Measurements from ENCODE around the gene BORCS6.
"Not testable (repeated sequence)": the region's sequence is repeated elsewhere in the genome, so short reads cannot be mapped to it uniquely, and the experiment has no call there.

BORCS6 gene

DNA sequence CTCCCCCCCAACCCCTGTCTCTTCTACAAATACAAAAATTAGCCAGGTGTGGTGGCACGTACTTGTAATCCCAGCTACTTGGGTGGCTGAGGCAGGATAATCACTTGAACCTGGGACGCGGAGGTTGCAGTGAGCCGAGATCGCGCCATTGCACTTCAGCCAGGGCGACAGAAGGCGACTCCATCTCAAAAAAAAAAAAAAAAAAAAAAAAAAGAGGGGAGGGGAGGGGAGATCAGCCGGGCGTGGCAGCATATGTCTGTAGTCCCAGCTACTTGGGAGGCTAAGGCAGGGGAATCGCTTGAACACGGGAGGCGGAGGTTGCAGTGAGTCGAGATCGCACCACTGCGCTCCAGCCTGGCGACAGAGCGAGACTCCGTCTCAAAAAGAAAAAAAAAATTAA, 19.8 kb downstream of the BORCS6 start:
- not testable (repeated sequence) for DNase-seq

DNA sequence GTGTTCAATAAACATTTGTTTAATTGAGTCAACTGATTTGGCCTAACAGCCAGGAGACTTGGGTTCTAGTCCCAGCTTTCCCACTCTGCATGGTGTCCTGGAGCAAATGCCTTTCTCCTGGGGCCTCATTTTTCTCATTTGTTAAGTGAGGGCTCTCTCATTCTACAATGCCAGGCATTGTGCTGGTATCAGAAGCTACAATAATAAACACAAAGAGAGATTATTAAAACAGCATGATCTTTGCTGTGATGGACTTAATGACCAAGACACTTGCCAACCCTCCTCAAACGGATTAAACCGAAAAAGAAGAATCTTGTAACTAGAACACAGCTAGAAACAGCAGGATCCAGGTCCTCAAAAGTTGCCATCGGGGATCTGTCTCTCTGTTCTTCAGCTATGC, 22.5 kb downstream of the BORCS6 start:
- no peak for DNase-seq

DNA sequence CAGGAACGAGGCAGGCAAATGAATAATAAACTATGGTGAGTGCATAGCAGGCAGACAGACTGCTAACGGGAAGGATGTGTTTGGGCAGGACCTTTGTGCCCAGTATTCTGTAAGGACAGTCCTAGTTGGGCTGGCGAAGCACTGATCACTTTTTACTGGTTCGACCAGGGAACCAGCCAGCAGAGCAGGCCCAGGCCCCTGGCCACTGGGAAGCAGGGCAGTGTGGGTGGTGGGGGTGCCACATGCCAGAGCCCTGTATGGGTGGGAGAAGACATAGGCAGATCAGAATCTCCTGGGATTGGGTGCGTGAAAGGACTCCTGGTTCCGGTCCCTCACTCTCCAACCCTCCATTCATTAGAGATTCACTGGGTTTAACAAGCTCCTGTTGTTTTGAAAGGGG, 23.2 kb downstream of the BORCS6 start:
- DNase-seq = no peak

DNA sequence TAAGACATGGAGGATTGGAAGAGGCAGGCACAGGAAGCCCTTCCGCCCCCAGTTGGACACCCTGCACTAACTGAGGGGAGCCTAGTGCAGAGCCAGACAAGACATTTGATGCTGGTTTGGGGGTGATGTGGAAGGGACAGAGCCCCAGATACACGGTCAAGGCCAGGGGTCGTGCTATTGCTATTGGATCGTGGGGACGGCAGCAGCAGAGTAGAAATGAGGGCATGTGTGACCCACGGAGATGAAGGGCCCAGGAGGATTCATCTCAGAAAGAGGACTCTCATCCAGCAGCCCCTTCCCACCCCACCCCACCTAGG, 25.2 kb downstream of the BORCS6 start:
- DNase-seq = no peak

DNA sequence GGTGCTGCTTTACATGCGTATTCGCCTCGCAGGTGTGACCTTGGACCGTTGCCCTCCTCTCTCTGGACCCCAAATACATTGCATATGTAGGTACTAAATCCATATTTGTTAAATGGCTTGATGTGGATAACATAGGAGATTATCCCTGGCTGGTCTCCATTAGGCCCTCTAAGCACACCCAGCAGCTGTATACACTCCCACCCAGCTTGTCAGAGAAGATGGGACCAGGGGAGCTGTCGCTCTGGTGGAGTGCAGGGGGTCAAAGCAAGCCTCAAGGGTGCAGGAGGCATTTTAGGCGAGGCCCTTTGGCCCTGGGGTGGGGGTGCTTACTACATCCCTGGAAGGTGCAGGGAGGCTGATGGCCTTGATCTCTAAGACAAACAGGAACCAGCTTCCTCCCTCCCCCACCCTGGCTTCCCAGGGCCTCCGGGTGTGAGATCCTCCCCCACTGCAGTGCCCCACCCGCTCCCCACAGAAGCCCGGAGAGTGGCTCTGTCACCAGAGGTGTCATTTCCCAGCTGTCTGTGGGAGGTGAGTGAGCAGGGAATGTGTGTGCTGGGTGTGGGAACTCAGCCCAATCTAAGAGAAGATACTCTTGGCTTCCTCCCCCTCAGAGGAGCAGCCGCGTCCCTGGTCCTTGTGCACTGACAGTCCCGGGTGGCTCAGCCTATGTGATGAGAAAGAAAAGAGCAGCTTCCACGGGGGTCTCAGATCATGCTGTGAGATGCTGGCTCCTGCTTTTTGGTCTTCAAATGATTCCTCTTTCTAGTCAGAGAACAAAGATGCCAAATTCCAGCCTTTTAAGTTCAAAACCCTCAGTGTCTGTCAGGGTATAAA, 25.8 kb downstream of the BORCS6 start:
- peak; percentile 40 for DNase-seq

DNA sequence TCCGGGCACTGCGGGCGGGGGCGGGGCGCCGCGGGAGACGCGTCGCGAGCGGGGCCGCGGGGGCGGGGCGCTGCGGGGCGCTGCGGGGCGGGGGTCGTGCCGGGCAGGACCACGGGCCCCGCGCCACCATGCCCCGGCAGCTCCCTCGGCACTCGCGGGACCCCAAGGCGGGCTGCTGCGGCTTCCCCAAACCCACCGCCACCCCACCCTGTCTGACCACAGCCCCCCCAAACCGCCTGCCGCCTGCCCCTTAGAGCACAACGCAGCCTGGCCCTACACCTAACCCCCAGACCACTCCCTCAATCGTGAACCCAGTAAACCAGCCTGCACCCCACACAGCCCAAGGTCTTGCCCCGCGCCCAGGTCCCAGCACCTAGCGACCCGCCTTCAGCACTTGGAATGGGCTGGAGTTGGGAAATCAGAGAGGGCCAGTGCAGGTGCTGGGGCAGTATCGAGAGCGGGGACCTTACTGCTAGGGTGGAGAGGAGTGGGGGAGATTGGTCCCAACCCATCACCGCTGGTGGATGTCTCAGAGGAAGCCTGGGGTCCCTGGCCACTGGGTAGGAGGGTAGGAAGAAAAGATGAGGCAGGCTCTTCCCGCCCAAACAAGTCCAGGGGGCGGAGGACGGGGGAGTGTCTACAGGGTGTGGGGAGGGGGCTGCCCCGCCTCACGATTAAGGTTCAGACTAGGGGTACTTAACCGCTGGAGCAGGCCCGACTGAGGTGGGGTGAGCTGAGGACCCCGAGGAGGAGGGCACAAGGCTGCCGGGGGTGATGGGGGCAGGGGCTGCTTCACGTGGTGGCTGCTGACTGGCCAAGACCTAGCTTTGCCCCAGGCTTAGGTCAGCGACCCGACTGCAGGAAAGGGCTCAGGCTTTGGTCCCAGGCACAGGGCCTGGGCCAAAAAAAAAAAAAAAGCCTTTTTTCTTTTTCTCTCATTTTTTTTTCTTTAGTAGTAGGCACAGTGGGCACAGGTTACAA, 26.7 kb downstream of the BORCS6 start:
- DNase-seq = no peak

DNA sequence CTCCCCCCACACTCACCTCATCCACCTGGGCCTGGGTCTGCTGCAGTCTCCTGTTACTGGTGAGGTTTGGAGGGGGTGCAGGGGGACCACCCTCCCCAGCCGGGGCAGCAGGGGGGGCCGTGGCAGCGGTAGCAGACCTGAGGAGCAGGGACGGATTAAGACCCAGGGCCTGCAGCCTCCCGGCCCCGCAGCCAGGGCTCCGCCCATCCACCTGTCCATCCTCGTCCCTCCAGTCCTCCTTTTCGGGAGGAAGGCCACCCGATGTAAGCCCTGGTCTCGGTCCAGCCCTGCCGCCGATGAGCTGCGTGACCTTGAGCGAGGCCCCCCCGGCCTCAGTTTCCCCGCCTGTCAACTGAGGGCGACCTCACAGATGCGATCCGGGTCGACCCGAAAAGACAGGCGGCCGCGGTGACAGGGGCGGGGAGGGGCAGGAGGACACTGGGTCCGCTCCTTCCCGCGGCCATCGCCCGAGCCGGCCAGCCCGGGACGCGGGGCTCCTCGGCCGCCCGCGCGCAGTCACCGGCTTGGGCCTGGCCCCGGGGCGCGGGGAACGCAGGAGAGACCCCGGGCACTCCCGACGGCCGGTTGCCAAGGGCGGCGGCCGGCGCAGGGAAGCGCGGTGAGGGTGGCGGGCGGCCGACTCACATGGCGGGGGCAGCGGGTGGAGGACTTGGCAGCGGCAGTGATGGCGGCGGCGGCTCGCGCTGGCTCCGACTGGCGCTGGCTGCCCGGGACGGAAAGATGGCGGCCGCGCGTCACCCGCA, 27.6 kb downstream of the BORCS6 start, which contains the start of gene VAMP2:
TSS of gene VAMP2 (minus strand) at position 716 of the 764 bp plus-strand sequence. CDS start at position 647, 69 bp downstream.
- DNase-seq = peak; percentile 30

DNA sequence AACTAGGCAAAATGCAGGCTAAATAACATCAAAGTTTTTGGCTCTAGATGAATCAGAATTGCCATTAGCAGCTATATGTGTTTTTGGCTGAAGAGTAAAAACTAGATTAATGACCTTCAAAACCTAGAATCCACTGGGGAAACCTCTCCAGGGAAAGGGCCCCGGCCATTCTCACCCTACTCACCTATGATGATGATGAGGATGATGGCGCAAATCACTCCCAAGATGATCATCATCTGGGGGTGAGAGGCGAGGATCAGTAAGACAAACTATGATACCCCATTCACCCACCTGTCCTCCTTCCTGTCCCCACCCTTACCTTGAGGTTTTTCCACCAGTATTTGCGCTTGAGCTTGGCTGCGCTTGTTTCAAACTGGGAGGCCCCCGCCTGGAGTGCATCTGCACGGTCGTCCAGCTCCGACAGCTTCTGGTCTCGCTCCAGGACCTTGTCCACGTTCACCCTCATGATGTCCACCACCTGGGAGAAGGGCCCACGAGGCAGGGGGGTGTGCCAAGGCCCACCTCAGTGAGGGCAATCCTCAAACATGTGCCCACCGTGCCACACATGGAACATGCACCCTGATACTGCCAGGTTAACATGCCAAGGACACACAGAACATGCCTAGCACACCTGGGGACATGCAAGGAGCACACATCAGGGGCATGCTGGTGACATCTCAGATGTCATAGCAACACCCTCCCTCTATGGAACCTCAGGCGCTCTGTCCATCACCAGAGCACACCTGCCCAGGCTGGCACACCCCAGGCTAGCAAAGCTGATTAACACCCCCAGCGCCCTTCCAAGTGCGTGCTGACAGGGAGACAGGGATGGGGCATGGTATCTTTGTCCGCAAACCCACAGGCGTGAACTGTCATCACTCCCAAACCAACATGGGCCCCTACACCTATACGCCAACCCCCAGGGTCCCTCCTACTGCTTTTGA, 28.4 kb downstream of the BORCS6 start:
- DNase-seq = no peak

DNA sequence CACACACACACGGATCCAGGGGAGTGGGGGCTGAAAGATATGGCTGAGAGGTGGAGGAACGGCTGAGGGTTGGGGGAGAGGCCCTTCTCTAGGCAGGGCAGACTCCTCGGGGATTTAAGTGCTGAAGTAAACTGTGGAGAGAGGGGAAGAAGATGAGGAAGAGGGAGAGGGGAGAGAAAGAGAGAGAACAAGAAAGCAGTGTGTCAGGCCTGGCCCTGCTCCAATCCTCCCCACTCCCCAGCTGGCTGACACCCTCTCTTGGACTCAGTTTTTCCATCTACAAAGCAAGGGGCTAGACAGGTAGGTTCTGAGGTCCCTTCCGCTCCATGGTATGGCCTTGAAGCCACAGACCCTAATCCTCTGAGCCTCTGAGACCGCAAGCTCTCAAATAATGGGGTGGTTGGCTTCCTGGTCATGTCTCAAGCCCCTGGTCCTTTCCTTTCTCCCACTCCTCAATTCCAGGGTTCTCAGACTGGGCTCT, 29.2 kb downstream of the BORCS6 start:
- DNase-seq = no peak

DNA sequence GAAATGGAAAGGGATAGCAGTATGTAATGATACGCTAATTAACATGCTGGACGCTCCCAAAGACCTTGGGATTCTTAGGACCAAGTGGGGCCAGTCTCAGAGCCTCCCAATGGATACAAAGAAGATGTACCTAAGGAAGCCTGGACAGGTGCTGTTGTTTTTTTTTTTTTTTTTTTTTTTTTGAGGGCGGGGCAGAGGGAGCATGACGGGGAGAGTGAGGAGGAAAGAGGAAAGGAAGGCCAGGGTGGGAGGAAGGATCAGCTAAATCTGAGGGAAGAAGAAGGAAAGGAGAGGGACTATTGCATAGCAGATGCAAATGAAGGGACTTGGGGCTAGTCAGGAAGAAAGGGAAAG, 29.8 kb downstream of the BORCS6 start:
- DNase-seq = no peak

DNA sequence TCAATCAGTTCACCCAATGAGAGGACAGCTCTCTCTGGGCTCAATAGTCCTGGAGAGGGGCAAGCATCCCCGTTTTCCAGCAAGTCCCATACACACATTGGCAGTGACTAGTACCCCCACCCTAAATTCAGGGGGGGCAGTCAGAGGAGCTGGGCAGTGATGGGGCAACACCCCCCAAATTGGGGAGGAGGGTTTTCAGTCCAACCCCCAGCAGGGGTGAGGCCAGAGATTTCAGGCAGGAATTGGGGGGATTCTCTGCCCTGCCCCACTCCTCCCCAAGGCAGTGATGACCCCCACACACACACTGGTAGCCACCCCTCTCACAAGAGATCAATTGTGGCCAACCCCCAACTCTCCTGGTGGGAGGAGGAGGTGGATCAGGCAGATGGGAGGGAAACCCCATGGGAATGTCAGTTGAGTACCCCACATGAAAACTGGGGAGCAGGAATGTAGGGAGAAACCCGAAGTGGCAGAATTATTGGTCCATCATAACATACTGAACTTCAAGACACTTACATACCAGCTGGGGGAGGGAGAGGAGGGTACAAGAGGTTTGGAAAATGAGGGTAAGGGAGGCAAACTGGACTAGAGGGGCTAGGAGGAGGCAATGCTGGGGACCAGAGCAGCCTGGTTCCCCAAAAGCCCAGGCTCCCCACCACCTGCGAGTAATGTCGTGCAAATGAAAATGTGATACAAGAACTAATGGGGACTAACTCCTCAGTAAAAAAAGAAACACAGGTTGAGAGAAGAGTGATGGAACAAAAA, 30.3 kb downstream of the BORCS6 start:
- no peak for DNase-seq

DNA sequence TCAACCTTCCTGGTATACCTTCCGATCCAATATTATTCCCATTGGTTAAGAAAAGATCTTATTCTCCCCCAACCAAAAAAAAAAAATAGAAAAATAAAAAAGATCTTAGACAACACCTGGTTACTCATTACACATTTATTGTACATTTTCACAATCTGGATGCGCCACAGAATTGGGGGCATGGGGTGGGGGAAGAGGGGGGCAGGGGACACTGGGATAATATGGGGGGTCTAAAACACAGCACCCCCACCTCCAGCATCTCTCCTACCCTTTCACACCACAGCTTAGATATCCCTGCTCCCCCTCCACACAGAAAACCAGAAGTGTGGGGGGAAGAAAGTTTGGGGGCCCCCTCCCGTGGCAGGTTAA, 31.0 kb downstream of the BORCS6 start:
- DNase-seq = no peak

DNA sequence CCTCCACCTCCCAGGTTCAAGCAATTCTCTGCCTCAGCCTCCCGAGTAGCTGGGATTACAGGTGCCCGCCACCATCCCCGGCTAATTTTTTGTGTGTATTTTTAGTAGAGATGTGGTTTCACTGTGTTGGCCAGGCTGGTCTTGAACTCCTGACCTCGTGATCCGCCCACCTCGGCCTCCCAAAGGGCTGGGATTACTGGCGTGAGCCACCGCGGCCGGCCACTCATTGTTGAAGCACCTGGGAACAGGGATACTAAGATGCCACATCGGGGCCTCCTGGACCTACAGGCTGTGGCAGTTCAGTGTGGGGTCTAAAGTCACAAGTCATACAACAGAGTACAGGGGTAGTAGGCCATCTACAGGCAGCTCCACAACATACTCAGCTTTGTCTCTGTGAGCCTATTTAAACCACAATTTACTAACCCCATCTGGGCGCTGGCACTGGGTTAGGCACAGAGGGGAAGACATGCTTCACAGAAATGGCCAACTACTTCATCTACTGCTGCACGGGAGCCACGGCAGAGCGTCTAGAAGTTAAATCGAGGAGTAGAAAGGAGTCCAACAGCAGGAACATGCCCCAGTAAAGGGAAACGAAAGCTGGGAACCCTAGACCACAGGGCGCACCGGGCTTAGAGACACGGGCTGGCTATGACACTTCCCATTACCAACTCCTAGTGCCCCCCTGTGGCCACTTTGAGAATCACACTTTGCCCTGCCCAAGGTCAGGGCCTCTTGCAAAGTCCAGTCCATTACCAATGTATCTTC, 31.5 kb downstream of the BORCS6 start:
- DNase-seq = peak; percentile 60

DNA sequence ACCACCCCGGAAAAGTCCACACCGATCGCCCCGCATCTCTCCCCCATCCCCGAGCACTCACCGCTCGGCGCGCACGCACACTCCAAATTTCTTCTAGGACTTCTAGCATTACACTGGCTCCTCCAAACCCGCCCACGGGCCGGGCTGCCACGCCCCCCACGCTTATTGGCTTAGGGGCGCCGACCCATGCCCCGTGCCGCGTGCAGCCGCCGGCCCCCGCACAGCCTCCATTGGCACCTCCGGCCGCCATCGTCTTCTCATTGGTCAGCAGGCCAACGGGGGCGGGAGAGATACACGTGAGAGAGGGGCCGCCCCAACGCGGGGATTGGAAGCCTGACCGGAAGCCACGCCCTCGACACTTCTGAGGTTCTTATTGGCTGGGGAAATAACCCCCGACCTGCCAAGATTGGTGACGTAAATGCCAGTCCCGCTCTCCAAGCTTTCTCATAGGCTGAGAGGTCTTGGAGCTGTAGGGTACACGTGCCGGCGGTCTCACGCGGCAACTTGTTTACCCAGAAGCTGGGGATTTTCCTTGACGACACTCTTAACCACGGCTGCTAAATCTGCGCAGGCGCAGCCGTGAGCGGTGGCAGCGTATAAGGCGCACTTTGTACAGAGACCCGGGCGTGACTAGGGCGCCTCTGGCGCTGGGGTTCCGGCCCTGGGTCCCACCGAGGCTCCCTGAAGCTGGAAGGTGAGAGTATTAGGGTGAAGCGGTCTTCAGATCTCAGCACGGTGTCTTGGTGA, 33.6 kb downstream of the BORCS6 start:
- peak; percentile 100 for DNase-seq

DNA sequence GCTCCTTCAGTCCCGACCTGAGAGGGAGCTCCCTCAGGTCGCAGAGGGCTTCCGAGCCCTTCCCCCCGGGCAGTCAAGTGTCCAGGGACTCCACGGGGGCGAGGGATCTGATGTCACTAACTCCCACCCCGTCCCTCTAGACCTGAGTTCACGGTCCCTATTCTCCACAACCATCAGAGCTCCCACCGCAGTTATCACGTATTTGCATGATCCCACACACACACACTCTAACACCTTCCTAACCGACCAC, 34.1 kb downstream of the BORCS6 start:
- no peak for DNase-seq

DNA sequence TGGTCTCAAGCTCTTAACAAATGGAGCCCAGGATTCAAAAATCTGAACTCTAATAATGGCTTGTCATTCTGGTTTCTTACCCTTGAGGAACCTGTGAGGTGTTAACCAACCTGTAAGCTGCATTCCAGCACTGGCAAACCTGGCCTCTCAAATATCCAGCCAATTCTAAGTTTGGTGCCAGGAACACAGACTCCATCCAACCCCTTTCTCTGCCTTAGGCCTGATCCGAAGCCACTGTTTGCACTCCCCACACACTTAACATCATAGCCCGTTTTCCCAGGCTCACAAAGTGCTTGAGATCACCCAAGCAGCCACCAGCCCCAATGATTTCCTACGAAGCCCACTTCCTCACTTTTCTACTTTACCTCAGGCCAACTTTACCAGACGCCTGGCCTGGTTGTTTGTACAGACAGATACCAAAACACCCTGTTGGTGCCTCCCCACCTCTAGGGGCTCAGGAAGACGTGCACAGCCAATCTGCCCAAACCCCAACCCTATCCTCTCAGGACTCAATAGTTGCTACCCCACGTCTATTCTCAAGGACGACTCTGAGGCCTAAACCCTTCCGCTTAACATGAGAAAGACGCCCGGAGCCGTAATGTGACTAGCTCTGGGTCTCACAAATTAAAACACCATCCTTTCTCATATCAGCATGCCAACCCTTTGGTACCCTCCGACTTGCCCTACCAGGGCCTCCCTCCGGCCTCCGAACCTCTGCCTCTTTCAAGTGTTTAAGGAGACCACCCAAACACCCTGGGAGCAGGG, 34.6 kb downstream of the BORCS6 start:
- DNase-seq = no peak

DNA sequence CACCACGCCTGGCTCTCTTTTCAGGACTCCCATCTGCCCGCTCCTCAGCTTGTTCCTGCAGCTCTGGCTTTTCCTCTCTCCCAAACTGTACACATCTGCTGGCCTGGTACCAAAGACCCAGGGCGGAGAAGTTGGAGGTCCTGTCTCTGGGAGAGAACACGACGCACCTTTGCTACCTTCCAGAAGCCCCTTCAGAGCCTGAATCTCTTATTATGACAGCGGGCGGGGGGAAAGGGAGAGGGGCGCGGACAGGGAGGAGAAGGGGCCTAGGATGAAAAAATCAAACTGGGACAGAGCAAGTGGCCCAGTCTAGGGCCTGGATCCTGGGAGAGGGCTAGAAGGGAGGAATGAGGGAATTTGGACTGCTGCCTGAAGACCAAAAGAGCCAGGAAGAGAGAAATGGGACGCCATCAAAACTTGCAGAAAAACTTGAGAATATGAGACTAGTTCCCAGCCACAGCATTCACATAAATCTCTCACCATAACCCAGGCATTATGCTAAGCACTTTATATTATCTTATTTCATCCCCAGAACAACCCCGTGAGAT, 35.3 kb downstream of the BORCS6 start:
- no peak for DNase-seq

DNA sequence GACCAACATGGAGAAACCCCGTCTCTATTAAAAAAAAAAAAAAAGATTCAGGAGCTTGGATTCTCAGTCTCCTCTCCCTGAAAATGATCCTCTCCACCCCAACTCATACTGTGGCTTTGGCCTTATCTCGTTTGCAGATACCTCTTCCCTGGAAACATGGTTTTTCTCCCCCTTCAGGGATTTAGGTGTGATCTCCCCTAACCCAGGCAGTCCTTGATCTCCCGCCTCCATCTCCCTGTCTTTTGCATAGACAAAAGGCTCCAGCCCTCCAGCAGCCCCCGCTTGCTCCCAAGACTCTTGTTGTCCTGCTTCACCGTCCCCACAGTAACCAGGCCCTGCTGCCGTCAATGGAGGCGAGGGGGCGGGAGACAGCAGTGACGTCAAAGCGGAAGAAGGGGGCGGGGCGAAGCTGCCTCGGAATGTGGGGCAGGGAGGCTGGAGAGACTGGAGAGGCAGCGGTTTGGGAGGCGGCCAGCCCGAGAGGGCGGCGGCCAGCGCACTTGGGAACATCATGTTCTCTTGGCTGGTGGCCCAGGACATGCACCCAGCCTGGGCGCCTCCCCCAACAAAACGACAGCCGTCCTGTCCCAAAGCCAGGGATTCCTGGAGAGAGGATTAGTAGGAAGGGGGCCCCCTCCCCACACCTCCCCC, 35.9 kb downstream of the BORCS6 start:
- peak; percentile 82 for DNase-seq
